ENCODE data around the gene HLA-DOA.

Gene HLA-DOA

GRCh38 chr6:32971581-32972352 lies 37.6 kb downstream of the HLA-DOA start (continued):
- TF ChIP-seq ZNF488 (tag by site-specific recombination; IDR thresholded peaks at IDR 0.05) (no peak), ZNF248 (tag by site-specific recombination; IDR thresholded peaks at IDR 0.05) (no peak), ZNF600 (tag by site-specific recombination; IDR thresholded peaks at IDR 0.05) (peak; percentile 77), GLIS1 (tag by site-specific recombination; IDR thresholded peaks at IDR 0.05) (peak; percentile 78), ZNF777 (tag by site-specific recombination; IDR thresholded peaks at IDR 0.05; ENCODE audit: borderline replicate concordance) (0 out of 2 replicates have a peak, but pooled peaks have one; percentile 23), ZNF707 (tag by site-specific recombination; IDR thresholded peaks at IDR 0.05) (no peak), BCL11A (tag by site-specific recombination; IDR thresholded peaks at IDR 0.05; ENCODE audit: low read depth) (0 out of 2 replicates have a peak, but pooled peaks have one; percentile 39), OVOL3 (tag by site-specific recombination; IDR thresholded peaks at IDR 0.05) (no peak; the same call in 1 of the 2 replicates), ZNF157 (tag by site-specific recombination; IDR thresholded peaks at IDR 0.05) (no peak), ZNF155 (tag by site-specific recombination; IDR thresholded peaks at IDR 0.05) (no peak), ZNF776 (tag by site-specific recombination; IDR thresholded peaks at IDR 0.05; ENCODE audit: borderline replicate concordance) (no peak), ZSCAN30 (tag by site-specific recombination; IDR thresholded peaks at IDR 0.05) (peak; percentile 97), YY1 (tag by site-specific recombination; IDR thresholded peaks at IDR 0.05) (peak; percentile 96), GLIS2 (tag by site-specific recombination; IDR thresholded peaks at IDR 0.05) (peak; percentile 98), ZNF140 (tag by site-specific recombination; IDR thresholded peaks at IDR 0.05) (no peak), ZNF391 (tag by site-specific recombination; IDR thresholded peaks at IDR 0.05; ENCODE audit: borderline replicate concordance, low read depth) (0 out of 2 replicates have a peak, but pooled peaks have one; percentile 96), PATZ1 (tag by site-specific recombination; IDR thresholded peaks at IDR 0.05) (peak; percentile 54), MEIS1 (CRISPR knock-in tag; IDR thresholded peaks at IDR 0.05; ENCODE audit: borderline replicate concordance) (no peak), KLF1 (tag by site-specific recombination; IDR thresholded peaks at IDR 0.05) (peak; percentile 96), ZNF174 (tag by site-specific recombination; IDR thresholded peaks at IDR 0.05) (no peak), ZNF394 (tag by site-specific recombination; IDR thresholded peaks at IDR 0.05; ENCODE audit: borderline replicate concordance) (peak; percentile 97), ZNF571 (tag by site-specific recombination; IDR thresholded peaks at IDR 0.05) (no peak), ZNF433 (tag by site-specific recombination; IDR thresholded peaks at IDR 0.05; ENCODE audit: low read depth) (no peak), YY2 (tag by site-specific recombination; IDR thresholded peaks at IDR 0.05) (peak; percentile 93), ZSCAN16 (tag by site-specific recombination; IDR thresholded peaks at IDR 0.05) (no peak), EGR2 (tag by site-specific recombination; IDR thresholded peaks at IDR 0.05; ENCODE audit: low read depth) (peak; percentile 63), ZFP41 (tag by site-specific recombination; IDR thresholded peaks at IDR 0.05; ENCODE audit: borderline replicate concordance) (0 out of 2 replicates have a peak, but pooled peaks have one; percentile 77)
- TF ChIP-seq, protein P1, sequence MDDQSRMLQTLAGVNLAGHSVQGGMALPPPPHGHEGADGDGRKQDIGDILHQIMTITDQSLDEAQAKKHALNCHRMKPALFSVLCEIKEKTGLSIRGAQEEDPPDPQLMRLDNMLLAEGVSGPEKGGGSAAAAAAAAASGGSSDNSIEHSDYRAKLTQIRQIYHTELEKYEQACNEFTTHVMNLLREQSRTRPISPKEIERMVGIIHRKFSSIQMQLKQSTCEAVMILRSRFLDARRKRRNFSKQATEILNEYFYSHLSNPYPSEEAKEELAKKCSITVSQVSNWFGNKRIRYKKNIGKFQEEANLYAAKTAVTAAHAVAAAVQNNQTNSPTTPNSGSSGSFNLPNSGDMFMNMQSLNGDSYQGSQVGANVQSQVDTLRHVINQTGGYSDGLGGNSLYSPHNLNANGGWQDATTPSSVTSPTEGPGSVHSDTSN (CRISPR knock-in tag; IDR thresholded peaks at IDR 0.05) = peak; percentile 75
- TF ChIP-seq, protein P2, sequence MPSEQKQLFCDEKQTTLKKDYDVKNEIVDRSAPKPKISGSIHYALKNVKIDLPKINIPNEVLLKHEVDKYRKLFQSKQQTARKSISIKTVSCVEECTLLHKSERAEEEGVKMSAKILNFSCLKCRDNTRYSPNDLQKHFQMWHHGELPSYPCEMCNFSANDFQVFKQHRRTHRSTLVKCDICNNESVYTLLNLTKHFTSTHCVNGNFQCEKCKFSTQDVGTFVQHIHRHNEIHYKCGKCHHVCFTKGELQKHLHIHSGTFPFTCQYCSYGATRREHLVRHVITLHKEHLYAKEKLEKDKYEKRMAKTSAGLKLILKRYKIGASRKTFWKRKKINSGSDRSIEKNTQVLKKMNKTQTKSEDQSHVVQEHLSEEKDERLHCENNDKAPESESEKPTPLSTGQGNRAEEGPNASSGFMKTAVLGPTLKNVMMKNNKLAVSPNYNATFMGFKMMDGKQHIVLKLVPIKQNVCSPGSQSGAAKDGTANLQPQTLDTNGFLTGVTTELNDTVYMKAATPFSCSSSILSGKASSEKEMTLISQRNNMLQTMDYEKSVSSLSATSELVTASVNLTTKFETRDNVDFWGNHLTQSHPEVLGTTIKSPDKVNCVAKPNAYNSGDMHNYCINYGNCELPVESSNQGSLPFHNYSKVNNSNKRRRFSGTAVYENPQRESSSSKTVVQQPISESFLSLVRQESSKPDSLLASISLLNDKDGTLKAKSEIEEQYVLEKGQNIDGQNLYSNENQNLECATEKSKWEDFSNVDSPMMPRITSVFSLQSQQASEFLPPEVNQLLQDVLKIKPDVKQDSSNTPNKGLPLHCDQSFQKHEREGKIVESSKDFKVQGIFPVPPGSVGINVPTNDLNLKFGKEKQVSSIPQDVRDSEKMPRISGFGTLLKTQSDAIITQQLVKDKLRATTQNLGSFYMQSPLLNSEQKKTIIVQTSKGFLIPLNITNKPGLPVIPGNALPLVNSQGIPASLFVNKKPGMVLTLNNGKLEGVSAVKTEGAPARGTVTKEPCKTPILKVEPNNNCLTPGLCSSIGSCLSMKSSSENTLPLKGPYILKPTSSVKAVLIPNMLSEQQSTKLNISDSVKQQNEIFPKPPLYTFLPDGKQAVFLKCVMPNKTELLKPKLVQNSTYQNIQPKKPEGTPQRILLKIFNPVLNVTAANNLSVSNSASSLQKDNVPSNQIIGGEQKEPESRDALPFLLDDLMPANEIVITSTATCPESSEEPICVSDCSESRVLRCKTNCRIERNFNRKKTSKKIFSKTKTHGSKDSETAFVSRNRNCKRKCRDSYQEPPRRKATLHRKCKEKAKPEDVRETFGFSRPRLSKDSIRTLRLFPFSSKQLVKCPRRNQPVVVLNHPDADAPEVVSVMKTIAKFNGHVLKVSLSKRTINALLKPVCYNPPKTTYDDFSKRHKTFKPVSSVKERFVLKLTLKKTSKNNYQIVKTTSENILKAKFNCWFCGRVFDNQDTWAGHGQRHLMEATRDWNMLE (tag by site-specific recombination; conservative IDR thresholded peaks at IDR 0.05; ENCODE audit: low read depth) = peak; percentile 32; the same call in 1 of the 2 replicates
- TF ChIP-seq, protein P3, sequence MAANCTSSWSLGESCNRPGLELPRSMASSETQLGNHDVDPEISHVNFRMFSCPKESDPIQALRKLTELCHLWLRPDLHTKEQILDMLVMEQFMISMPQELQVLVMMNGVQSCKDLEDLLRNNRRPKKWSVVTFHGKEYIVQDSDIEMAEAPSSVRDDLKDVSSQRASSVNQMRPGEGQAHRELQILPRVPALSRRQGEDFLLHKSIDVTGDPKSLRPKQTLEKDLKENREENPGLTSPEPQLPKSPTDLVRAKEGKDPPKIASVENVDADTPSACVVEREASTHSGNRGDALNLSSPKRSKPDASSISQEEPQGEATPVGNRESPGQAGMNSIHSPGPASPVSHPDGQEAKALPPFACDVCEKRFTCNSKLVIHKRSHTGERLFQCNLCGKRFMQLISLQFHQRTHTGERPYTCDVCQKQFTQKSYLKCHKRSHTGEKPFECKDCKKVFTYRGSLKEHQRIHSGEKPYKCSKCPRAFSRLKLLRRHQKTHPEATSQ (tag by site-specific recombination; IDR thresholded peaks at IDR 0.05) = no peak; the same call in 1 of the 2 replicates
